Measurements from ENCODE around the gene VWDE. TPM values are rescaled to one million over a fixed set of nuclear protein-coding genes. Genes with fewer than 3 reads are reported as not detected.

Gene VWDE
- total RNA-seq, 6 donors from 2014 or later, result 0.22 to 4.4 (median 1.1) TPM

DNA sequence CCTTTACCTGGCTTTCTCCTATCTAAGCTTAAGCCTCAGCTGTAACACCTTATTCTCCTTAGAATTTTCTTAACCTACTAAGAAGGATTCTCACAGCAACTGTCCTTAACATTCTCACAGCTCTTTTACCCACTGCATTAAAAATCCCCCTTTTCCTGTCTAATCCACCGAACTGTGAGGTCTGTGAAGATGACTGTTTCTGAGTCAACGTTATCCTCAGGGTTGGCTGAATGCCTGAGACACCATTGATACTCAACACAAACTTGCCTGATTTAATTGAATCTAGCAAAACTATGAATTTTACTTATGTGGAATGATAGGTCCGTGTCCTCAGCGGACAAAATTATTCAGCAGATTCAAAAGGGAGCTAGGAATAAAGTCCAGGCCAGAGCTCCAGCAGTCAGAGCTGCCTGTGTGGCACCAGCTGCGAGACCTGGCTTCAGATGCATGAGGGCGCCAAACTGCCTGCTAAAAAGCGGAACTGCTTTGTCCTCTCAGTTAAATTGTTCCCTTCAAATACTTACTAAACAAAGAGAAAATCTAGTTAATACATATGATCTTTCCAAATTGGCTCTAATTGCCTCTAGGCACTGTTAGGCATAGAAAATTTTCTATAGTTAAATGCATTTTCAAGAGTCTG, 33.4 kb upstream of the VWDE start:
- no peaks in the 10 kb centered on the region for H3K36me3 ChIP-seq
- no peak overlapping the region for H3K4me3 ChIP-seq
- no peaks in the 10 kb centered on the region for H3K9me3 ChIP-seq
- H3K27ac ChIP-seq, result no peak overlapping the region
- H3K27me3 ChIP-seq, result no peaks in the 10 kb centered on the region
- 47 to 49% methylated on average over 7 of the region's 7 CpGs for WGBS, 2 donors
- H3K4me1 ChIP-seq, result no peaks in the 10 kb centered on the region
- ATAC-seq (ENCODE audit: low FRiP score in 2 of 2) (no peak), DNase-seq (no peak)
- TF ChIP-seq, protein P1, sequence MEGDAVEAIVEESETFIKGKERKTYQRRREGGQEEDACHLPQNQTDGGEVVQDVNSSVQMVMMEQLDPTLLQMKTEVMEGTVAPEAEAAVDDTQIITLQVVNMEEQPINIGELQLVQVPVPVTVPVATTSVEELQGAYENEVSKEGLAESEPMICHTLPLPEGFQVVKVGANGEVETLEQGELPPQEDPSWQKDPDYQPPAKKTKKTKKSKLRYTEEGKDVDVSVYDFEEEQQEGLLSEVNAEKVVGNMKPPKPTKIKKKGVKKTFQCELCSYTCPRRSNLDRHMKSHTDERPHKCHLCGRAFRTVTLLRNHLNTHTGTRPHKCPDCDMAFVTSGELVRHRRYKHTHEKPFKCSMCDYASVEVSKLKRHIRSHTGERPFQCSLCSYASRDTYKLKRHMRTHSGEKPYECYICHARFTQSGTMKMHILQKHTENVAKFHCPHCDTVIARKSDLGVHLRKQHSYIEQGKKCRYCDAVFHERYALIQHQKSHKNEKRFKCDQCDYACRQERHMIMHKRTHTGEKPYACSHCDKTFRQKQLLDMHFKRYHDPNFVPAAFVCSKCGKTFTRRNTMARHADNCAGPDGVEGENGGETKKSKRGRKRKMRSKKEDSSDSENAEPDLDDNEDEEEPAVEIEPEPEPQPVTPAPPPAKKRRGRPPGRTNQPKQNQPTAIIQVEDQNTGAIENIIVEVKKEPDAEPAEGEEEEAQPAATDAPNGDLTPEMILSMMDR (IDR thresholded peaks at IDR 0.05), result no peak
- TF ChIP-seq EP300 (IDR thresholded peaks at IDR 0.05) (no peak), POLR2AphosphoS5 (IDR thresholded peaks at IDR 0.05) (no peak), POLR2A (IDR thresholded peaks at IDR 0.05) (no peak)

DNA sequence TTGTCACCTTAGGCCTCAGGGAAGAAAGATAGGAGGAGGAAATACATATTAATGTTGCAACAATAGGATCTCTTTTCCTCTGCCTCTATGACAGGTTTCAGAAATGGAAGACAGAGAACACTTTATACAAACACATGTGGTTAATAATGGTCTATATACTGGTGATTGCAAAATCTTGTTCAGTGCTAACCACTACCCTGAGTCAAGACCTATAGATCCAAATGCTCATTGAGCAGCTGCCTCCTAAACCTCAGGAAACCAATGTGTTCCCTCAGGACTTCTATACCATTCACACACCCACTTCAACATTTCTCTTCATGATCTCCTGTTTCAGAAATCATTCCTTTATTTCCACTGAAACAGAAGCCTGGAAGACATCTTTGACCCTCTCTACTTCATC, 32.5 kb upstream of the VWDE start:
- DNase-seq (no peak), ATAC-seq (ENCODE audit: low FRiP score in 2 of 2) (no peak)
- no peaks in the 10 kb centered on the region for H3K9me3 ChIP-seq
- H3K27ac ChIP-seq, result no peak overlapping the region
- H3K36me3 ChIP-seq, result no peaks in the 10 kb centered on the region
- no peaks in the 10 kb centered on the region for H3K27me3 ChIP-seq
- H3K4me1 ChIP-seq, result no peaks in the 10 kb centered on the region
- H3K4me3 ChIP-seq, result no peak overlapping the region
- TF ChIP-seq POLR2AphosphoS5 (IDR thresholded peaks at IDR 0.05), result no peak
- TF ChIP-seq, protein P1 (IDR thresholded peaks at IDR 0.05), result no peak
- no peak for TF ChIP-seq EP300 (IDR thresholded peaks at IDR 0.05)
- no peak for TF ChIP-seq POLR2A (IDR thresholded peaks at IDR 0.05)

DNA sequence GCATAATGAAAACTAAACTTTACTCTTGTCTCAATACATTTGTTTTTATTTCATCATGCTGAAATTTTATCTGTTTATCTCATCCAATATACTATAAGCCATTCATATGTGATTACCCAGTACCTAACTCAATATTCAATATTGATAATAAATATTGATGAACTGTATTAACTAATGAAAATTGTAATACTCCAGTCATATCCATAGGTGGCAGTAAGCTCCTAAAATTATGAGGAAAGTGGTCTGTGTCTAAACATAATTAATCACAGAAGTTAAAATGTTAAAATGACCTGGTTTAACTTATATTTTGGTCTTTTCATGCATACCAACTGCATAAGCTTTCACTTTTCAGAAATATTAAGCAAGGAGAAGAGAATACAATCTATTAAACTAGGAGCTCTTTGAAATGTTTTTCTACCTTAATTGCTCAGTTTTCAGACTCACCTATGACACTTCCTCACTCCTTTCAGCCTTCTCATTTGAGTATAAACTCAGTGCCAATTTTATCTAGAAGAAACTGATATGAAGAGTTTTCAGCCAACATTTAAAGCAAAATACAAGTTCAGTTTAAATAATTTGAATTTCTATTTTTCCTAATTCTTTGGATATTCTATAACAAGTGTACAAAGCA, 30.5 kb upstream of the VWDE start:
- ATAC-seq (ENCODE audit: low FRiP score in 2 of 2), result no peak
- TF ChIP-seq POLR2A (IDR thresholded peaks at IDR 0.05) (no peak), EP300 (IDR thresholded peaks at IDR 0.05) (no peak), POLR2AphosphoS5 (IDR thresholded peaks at IDR 0.05) (no peak)
- TF ChIP-seq, protein P1 (IDR thresholded peaks at IDR 0.05), result no peak

DNA sequence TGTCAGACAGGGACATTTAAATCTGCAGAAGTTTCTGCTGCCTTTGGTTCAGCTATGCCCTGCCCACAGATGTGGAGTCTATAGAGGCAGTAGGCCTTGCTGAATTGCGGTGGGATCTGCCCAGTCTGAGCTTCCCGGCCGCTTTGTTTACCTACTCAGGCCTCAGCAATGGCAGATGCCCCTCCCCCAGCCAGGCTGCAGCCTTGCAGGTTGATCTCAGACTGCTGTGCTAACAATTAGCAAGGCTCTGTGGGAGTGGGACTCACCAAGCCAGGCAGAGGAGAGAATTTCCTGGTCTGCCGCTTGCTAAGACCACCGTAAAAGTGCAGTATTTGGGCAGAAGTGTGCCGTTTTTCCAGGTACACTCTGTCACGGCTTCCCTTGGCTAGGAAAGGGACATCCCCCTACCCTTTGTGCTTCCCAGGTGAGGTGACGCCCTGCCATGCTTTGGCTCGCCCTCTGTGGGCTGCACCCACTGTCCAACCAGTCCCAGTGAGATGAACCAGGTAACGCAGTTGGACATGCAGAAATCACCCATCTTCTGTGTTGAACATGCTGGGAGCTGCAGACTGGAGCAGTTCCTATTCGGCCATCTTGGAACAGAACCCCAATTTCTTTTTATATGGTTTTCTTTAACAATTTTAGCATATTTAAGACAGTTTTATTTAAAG, 28.4 kb upstream of the VWDE start:
- H3K4me3 ChIP-seq, result no peak overlapping the region
- H3K9me3 ChIP-seq, result peaks cover 0 to 4% (median 0%) of the 10 kb centered on the region in 4 donors
- DNase-seq (peak in 1 of 2 donors; percentile 1), ATAC-seq (ENCODE audit: low FRiP score in 2 of 2) (no peak)
- H3K27me3 ChIP-seq, result no peaks in the 10 kb centered on the region
- 63 to 66% methylated on average over 5 to 11 of the region's 11 CpGs for WGBS, 2 donors
- TF ChIP-seq EP300 (IDR thresholded peaks at IDR 0.05) (no peak), POLR2AphosphoS5 (IDR thresholded peaks at IDR 0.05) (no peak), POLR2A (IDR thresholded peaks at IDR 0.05) (no peak)
- TF ChIP-seq, protein P1 (IDR thresholded peaks at IDR 0.05), result no peak
- H3K36me3 ChIP-seq, result no peaks in the 10 kb centered on the region
- no peaks in the 10 kb centered on the region for H3K4me1 ChIP-seq
- no peak overlapping the region for H3K27ac ChIP-seq

More for the DNA sequence above, 30.5 kb upstream of the VWDE start:
- Histone ChIP-seq H3K27me3 (no peaks in the 10 kb centered on the region), H3K27ac (no peak overlapping the region), H3K9me3 (no peaks in the 10 kb centered on the region), H3K4me3 (no peak overlapping the region), H3K4me1 (no peaks in the 10 kb centered on the region), H3K36me3 (no peaks in the 10 kb centered on the region)
- no peak for DNase-seq

Data from upper lobe of left lung (tissue), 6 donors.